GM18508 (cell line): Measurements from ENCODE around the gene ZNF621.
A peak's percentile ranks its signal among the peaks of the same experiment; 100 is the strongest.

ENCODE experiments used
- ATAC-seq: cut with Tn5 transposase; IDR thresholded peaks from one replicate; pipeline ENCODE4 v1.9.1; 2021; ENCODE audit warnings: moderate number of reproducible peaks; ENCODE audit not compliant: insufficient read depth, unreplicated experiment

The ZNF621 gene

DNA sequence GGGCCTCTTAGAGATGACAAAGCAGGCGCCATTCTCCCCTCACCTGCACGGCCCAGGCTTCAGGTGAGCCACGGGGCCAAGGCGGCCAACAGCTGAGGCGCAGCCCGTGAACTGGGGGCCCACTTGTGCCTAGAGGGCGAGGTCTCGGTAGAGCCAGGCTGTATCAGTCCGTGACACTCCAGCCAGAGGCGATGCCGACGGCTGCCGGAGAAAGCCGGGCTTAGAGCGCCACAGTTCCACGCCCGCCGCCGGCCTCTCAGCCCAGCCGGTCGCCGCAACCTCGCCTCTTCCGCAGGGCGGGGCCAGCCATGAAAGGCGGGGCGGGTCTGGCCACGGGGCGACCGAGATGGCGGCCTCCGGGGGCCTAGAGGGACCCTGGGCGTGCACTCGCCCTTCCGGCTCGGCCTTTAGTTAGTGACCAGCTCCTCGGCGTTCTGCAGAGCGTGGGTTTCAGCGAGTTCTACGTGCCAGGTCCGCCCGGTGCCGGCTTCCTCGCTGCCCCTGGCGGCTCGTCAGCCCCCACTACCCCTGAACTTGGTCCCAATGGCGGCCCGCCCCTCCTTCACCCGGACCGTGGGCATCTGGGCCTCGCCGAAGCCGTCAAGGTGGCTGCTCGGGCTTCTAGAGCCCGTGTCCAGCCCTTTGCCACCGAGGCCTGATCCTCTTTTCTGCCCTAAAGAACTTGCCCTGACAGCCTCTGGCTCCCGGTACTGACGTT is at the start of gene ZNF621:
Gene ZNF621, plus strand, starts transcription at position 393 of the 718 bp plus-strand sequence. CDS start 881 bp downstream, outside the sequence.
- peak; percentile 72 for ATAC-seq

DNA sequence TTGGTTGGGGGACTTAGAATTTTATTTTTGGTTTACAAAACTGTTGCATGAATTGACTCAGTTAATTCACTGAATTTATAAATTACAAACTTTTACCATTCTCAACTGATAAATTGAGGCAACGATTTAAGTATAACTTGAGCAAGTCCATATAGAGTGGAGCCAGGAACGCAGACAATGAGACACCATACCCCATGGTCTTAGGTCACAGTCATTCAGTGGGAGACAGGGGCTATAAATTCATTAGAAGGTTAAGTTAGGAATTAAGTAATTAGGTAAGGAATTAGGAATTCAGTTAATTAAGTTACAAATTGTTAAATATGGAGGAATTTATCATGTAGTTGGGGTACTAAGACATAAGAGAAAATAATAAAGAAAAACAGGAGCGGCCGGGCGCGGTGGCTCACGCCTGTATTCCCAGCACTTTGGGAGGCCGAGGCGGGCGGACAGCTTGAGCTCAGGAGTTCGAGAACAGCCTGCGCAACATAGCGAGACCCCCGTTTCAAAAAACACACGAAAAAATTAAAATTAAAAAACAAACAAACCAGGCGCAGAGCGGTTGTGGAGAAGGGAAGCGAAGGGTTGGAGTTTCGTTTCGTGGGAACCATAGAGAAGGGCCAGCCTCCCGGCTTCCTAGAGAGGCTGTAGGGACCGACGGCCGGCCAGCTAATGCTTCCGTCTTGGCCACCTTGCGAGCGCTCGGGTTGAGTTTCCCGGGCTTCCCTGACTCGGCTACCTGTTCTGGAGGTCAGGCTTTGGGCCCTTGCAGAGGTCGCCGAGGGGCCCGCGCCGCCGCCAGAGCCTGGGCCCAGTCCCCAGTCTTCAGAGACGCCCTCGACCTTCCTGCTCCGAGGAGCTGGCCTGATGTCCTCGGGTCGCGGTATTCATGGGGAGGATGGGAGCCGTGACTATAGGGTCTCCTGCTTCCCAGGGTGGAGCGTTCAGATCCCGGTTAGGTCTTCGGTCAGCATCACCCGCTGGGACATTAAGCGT is 48.0 kb upstream of the ZNF621 start, which contains the start of gene ZNF619:
Gene ZNF619, plus strand, starts transcription at position 645 of the 993 bp plus-strand sequence. CDS start 858 bp downstream, outside the sequence.
- ATAC-seq: peak; percentile 55

DNA sequence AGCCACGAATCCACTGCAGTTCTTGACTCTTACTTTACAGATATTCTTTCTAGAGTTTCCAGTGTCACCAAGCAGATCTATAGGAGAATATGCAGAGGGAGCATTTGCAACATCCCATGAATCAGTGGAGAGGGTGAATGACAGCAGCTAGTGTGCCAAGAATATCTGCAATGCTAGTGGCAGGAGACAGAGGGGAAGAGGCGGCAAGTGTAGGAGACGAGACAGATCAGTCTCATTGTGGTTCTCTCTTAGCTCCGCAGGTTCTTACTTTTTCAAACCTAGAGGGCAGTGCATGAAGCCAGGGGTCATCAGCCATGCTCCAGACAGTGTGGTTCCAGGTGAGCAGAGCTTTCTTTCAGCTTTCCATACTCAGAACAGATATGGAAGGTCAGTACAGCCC is 47.1 kb upstream of the ZNF621 start:
- no peak for ATAC-seq

DNA sequence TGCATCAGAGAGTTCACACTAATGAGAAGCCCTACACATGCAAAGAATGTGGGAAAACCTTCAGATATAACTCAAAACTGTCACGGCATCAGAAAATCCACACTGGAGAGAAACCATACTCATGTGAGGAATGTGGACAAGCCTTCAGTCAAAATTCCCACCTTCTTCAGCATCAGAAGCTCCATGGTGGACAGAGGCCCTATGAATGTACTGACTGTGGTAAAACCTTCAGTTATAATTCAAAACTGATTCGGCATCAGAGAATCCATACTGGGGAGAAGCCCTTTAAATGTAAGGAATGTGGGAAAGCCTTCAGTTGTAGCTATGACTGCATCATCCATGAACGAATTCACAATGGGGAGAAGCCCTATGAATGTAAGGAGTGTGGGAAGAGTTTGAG is 37.6 kb upstream of the ZNF621 start:
- ATAC-seq: no peak

DNA sequence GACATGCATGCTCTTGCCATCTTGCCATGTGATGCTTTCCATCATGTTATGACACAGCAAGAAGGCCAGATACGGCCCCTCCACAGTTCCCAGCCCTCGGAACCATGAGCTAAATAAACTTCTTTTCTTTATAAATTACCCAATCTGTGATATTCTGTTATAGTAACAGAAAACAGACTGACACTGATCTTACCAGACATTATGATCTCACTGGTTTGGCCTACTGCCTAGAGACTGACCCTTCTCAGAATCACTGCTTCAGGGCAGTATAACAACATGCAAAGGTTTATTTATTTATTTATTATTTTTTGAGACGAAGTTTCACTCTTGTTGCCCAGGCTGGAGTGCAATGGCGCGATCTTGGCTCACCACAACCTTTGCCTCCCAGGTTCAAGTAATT is 33.8 kb upstream of the ZNF621 start:
- no peak for ATAC-seq

DNA sequence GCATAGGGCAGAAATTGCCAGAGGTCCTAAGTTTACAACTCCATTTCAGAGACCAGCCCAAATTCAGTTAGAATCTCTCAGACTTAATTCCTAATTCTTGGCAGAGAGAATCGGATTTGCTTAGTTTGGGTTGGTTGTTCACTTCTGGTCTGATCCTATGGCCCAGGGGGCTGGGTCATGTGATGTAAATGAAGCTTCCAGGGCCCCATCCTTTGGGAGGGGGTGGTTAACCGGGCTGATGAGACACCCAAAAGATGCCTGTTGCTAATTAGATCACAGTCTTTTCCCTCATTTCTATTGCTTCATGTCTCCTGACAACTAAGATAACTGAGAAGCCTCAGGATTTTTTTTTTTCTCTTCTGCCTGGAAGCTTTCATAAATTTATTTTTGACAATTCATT is 30.1 kb upstream of the ZNF621 start:
- ATAC-seq: no peak

DNA sequence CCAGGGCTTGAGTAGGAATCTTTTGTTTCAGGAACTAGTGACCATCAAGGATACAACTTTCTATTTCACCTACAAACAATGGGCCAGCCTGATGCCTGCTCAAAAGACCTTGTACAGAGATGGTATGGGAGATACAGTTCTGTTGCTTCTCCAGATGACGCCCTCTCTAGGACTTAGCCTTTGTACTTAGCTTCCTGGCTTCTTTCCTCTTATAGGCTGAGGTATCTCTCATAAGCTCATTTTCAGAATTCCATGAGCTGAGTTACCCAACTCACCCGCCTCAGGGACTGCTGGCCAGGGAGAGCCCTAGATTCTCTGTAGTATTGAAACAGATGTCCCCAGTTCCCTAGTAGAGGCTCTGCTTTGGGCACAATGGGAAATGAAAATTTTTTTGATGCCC is 27.5 kb upstream of the ZNF621 start:
- ATAC-seq: no peak

DNA sequence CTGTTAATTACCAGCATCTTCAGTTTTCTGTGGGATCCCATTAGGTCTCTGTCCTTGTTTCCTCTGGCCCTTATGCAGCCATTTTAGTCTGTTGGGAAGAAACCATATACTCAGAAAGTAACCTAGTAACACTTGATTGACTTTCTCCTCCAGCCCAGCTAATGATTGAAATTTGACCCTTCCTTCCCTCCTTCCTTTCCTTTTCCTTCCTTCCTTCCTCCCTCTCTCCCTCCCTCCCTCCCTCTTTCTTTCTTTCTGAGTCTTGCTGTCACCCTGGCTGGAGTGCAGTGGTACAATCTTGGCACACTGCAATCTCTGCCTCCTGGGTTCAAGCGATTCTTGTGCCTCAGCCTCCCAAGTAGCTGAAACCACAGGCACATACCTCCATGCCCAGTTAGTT is 24.8 kb upstream of the ZNF621 start:
- ATAC-seq: no peak

DNA sequence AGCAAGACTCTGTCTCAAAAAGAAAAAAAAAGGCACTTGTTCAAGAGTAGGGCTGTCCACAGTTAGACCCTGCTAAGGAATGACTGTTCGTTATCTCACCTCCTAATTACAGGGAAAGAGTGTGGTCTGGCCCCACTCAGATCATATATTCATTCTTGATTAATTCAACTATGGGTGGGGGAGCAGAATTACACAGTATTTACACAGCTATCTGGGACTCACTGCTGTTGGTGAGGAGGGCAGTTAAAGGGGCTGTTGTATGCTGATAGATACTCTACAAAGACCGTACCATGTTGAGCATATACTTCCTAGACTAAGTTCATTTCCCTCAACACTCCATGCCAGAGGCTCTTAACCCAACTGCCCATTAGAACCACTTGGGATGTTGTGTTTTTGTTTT is 22.7 kb upstream of the ZNF621 start:
- ATAC-seq: no peak

DNA sequence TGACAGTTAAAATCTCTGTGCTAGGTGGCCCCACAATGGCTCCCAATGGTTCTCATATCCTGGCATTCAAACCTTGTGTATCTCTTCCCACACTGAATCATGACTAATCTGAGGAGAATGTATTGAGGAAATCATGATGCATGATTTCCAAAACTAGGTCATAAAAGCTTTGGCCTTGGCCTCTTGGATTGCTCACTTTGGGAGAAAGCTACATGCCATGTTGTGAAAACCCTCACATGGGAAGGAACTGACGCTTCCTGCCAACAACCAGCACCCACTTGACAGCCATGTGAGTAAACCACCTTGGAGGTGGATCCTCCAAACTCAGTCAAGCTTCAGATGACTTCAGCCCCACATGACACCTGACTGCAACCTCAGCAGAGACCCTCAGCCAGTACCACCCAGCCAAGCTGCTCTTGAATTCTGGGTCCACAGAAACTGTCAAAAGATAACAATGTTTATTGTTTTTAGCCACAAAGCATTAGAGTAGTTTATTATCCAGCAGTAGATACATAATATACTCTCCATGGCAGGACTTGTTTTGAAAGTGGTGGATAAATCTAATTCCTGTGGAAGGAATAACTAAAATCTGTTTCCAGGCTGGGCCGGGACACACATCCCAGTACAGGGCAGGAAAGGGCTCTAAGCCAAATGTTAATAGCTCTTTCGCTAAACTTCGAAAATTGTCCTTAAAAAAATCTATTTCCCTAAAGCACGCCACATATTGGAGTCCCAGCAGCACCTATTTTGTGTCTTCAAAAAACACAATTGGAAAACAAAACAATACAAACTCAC is 19.9 kb upstream of the ZNF621 start:
- no peak for ATAC-seq

DNA sequence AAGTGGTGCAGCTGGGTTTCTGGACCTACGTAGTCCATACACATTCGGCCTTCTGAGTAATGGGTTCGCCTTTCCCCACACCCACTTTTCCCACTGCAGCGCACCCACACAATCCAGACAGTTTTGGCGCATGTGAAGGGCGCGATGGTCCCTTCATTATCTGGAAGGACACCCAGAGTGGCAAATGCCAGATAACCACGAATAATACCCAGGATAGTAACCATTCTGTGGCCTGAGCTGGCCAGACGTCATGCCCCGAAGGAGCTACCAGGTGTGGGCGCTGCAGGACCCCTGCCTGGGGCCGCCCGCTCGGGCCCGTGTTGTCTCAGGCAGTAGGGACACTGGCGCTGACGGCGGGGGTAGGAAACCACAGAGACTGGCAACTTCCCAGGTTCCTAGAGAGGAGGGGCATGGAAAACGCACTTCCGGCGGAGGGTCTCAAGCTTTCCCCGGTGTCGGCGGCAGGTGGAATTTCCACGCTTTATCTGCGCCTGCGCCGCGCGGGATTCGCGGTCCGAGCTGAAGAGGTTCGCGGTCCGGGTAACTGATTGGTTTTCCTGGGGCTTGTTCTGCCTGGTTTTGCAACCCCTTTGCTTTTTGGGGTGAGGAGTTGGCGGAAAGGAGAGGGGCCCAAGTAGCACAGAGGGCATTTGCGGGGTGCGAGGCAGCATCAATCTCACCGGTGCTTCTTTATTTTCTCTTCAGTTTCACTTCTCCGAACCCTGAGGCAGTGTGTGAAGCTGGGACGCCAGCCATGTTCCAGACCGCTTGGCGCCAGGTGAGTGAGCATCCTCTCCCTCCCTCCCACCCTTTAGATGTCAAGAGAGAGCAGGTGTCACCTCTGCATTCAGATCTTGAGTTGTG is 18.9 kb upstream of the ZNF621 start, which contains the start of gene ZNF620:
Gene ZNF620, plus strand, starts transcription at position 441 of the 864 bp plus-strand sequence. Its CDS starts 314 bp downstream, at position 755.
- peak; percentile 52 for ATAC-seq

DNA sequence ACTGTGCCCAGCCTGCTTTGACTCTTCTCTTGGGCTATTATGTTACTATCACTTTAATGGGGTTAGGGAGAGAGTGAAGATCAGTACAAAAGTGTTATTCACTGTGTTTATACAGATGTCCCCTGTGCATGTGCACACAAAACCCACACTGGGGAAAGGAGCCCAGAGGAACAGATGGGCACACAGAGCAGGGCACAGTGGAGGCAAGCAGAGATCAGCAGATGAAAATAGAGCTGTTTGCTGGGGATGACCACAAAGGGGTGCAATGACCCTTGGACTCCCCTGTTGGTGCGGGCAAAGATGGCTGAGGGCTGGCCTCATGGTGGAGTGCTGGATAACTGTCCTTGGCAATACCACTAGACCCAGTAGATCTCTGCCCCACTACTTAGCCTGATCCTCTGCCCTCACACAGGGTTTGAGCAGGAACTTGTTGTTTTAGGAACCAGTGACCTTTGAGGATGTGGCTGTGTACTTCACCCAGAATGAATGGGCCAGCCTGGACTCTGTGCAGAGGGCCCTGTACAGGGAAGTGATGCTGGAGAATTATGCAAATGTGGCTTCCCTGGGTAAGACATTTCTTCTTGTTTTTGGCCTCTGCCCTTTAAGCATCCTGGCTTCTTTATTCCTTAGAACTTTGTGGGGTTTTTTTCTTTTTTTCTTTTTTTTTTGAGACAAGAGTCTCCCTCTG is 13.6 kb upstream of the ZNF621 start:
- no peak for ATAC-seq

DNA sequence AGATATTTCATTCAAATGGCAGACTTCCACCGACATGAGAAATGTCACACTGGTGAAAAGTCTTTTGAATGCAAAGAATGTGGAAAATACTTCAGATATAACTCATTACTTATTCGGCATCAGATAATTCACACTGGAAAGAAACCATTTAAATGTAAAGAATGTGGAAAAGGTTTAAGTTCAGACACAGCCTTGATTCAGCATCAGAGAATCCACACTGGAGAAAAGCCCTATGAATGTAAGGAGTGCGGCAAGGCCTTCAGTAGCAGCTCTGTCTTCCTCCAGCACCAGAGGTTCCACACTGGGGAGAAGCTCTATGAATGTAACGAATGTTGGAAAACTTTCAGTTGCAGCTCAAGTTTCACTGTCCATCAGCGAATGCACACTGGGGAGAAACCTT is 8.6 kb upstream of the ZNF621 start:
- ATAC-seq: no peak

DNA sequence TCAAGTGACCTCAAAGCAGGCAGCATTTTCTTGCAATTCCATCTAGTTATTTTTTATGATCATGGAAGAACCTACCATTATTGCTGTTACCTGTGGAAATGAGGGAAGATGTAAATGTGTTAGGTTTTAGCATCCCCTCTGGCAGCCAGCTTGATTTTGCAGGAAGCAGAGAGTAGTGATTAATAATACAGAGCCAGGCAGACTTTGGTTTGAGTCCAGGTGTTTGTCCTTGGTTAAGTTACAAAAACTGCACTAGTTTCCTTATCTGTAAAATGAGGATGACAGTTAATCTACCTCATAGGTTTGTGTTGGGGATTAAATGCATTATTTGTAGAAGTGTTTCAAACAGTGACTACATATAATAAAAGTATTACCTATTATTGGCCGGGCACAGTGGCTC is 6.7 kb upstream of the ZNF621 start:
- no peak for ATAC-seq

DNA sequence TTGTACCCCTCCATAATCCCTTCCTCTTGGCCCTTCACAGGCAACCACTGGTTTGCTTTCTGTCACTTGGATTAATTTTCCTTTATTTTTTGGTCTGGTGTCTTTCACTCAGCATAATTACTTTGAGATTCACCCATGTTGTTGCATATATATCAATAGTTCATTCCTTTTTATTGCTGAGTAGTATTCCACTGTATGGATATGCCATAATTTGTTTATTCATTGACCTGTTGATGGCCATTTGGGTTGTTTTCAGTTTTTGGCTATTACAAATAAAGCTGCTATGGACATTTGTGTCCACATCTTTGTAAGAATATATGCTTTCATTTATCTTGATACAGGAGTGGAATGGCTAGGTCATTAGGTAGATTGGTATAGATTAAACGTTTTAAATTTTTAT is 5.9 kb upstream of the ZNF621 start:
- no peak for ATAC-seq

DNA sequence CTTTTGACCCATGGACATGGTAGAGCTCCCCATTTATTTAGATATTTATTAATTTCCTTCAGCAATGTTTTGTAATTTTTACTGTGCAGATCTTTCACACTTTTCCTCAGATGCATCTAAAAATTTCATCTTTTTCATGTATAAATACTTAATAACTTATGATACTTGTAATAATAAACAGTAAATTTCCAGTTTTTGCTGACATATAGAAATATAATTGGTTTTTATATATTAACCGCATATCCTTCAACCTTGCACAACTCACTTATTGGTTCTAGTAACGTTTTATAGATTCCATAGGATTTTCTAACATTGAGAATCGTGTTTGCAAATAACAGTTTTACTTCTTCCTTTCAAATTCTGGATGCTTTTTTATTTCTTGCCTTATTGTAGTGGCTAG is 3.5 kb upstream of the ZNF621 start:
- ATAC-seq: no peak

DNA sequence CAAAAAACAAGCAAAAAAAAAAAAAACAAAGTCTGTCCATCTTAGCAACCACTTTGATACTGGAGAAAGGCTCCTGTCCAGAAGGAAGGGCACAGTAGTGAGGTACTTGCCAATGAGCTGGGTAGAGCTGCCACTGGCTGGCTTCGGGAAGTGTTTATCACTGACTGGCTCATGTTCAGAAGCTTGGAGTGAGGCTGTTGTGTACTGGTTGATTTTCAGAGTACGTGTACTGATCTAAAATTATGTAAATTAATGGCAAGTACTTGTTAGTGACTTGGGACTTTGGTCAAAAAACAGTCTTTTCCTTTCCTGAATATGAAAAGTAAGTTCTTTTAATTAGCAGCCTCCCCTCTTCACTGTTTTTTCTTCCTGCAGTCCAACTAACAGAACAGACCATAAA is 979 bp upstream of the ZNF621 start:
- ATAC-seq: no peak

DNA sequence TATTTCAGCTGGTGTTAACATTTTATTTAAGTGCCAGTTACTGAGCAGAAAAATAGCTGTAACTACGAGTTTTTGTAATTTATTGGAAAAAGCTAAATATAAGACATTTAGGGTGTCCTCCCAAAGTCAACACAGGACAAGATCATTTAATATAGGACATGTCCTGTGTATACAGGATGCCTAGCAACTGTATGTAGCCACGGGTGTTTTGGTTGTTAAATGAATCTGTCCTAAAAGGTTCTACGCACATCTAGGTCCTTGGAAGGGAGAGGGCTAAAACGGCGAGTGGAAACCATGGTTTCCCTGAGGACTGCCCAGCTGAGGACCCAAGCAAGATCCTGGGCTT is 565 bp upstream of the ZNF621 start:
- ATAC-seq: peak; percentile 27

DNA sequence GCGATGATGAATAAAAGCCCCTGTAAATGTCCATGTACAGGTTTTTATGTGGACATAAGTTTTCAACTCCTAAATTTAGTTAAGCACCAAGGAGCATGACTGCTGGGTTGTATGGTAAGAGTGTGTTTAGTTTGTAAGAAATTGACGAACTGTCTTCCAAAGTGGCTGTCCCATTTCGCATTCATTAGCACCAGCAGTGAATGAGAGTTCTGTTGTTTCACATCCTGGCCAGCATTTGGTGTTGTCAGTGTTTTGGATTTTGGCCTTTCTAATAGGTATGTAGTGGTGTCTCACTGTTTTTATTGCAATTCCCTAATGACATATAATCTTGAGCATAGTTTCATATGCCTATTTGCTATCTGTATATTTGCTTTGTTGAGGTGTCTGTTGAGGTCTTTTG is 3.7 kb downstream of the ZNF621 start:
- ATAC-seq: no peak
